Measurements from ENCODE around the gene SIAH2.
A peak's percentile ranks its signal among the peaks of the same experiment; 100 is the strongest.

Gene SIAH2

DNA sequence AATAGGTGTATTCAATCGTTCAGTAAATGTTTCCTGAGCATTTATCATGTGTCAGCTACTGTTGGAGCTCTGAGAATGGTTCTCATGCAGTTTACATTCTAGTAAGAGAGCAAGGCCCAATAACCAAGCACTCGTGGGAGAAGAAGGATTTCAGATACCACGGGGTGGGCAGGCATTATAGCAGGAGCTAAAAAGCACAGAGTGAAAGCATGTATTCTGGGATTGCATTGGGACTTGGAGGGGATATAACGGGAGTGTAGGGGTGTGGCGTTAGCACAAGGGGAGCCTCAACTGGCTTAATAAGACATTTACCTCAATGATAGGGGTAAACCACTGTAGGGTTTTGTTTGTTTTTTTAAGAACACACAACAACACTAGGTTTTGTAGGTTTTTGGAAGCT is 1.6 kb upstream of the SIAH2 start:
- Histone ChIP-seq H3K9ac (peak overlapping the region; percentile 92 to 98 (median 94); a peak in 13 of 22 replicates), H3K9me3 (replicated peaks in 1 of 11) (no peaks in the 10 kb centered on the region), H3K36me3 (peaks cover 0 to under 1% (median 0%) of the 10 kb centered on the region in 11 experiments; a peak in 2 of 22 replicates), H3K4me1 (peaks cover 18 to 47% (median 41%) of the 10 kb centered on the region in 10 experiments), H3K27ac (peak overlapping the region in 8 of 11 experiments; percentile 93 to 95 (median 94); a peak in 11 of 22 replicates), H3K27me3 (no peaks in the 10 kb centered on the region), H4K20me1 (peaks cover 14 to 32% (median 28%) of the 10 kb centered on the region in 11 experiments; a peak in 20 of 22 replicates), H3K4me2 (peak overlapping the region; percentile 69 to 90 (median 84)), H3K4me3 (peak overlapping the region in 9 of 10 experiments; percentile 74 to 99 (median 94); a peak in 12 of 20 replicates)
- no peak for TF ChIP-seq Cebpa-rat (IDR thresholded peaks at IDR 0.05)

GRCh38 chr3:150763841-150764483 is 993 bp upstream of the SIAH2 start:
- H3K27ac ChIP-seq, result peak overlapping the region; percentile 92 to 97 (median 94)
- H3K27me3 ChIP-seq, result no peaks in the 10 kb centered on the region
- H3K4me3 ChIP-seq, result peak overlapping the region; percentile 74 to 99 (median 90)

GRCh38 chr3:150762662-150763121 is 277 bp downstream of the SIAH2 start:
- H3K27me3 ChIP-seq, result no peaks in the 10 kb centered on the region
- H3K36me3 ChIP-seq, result peaks cover 0 to 19% (median 14%) of the 10 kb centered on the region in 11 experiments; a peak in 19 of 22 replicates
- H3K27ac ChIP-seq, result peak overlapping the region; percentile 92 to 97 (median 94)
- H3K4me1 ChIP-seq, result peaks cover 37 to 65% (median 57%) of the 10 kb centered on the region in 10 experiments
- no peak for TF ChIP-seq Cebpa-rat (IDR thresholded peaks at IDR 0.05)
- H3K4me2 ChIP-seq, result peak overlapping the region; percentile 86 to 99 (median 92)
- peak overlapping the region; percentile 74 to 99 (median 90) for H3K4me3 ChIP-seq
- peaks cover 14 to 51% (median 43%) of the 10 kb centered on the region in 11 experiments; a peak in 20 of 22 replicates for H4K20me1 ChIP-seq
- H3K9me3 ChIP-seq (replicated peaks in 1 of 11), result no peaks in the 10 kb centered on the region
- peak overlapping the region; percentile 92 to 98 (median 94) for H3K9ac ChIP-seq

More at GRCh38 chr3:150763841-150764483, 993 bp upstream of the SIAH2 start:
- H3K4me2 ChIP-seq, result peak overlapping the region; percentile 69 to 90 (median 84)
- peaks cover 0 to 7% (median 5%) of the 10 kb centered on the region in 11 experiments; a peak in 13 of 22 replicates for H3K36me3 ChIP-seq
- H3K9me3 ChIP-seq (replicated peaks in 1 of 11), result no peaks in the 10 kb centered on the region
- peaks cover 24 to 53% (median 47%) of the 10 kb centered on the region in 10 experiments for H3K4me1 ChIP-seq
- H3K9ac ChIP-seq, result peak overlapping the region; percentile 92 to 98 (median 94)
- TF ChIP-seq Cebpa-rat (IDR thresholded peaks at IDR 0.05), result no peak
- peaks cover 14 to 38% (median 34%) of the 10 kb centered on the region in 11 experiments; a peak in 20 of 22 replicates for H4K20me1 ChIP-seq

GRCh38 chr3:150761831-150762661 is 923 bp downstream of the SIAH2 start:
- TF ChIP-seq Cebpa-rat (IDR thresholded peaks at IDR 0.05), result no peak
- Histone ChIP-seq H4K20me1 (peaks cover 14 to 57% (median 48%) of the 10 kb centered on the region in 11 experiments; a peak in 20 of 22 replicates), H3K4me1 (peaks cover 39 to 72% (median 59%) of the 10 kb centered on the region in 10 experiments), H3K9me3 (replicated peaks in 1 of 11) (no peaks in the 10 kb centered on the region), H3K36me3 (peaks cover 0 to 26% (median 20%) of the 10 kb centered on the region in 11 experiments; a peak in 20 of 22 replicates), H3K27me3 (no peaks in the 10 kb centered on the region), H3K4me3 (peak overlapping the region; percentile 74 to 99 (median 90)), H3K9ac (peak overlapping the region; percentile 92 to 98 (median 94)), H3K4me2 (peak overlapping the region; percentile 86 to 99 (median 92)), H3K27ac (peak overlapping the region; percentile 92 to 97 (median 94))

DNA sequence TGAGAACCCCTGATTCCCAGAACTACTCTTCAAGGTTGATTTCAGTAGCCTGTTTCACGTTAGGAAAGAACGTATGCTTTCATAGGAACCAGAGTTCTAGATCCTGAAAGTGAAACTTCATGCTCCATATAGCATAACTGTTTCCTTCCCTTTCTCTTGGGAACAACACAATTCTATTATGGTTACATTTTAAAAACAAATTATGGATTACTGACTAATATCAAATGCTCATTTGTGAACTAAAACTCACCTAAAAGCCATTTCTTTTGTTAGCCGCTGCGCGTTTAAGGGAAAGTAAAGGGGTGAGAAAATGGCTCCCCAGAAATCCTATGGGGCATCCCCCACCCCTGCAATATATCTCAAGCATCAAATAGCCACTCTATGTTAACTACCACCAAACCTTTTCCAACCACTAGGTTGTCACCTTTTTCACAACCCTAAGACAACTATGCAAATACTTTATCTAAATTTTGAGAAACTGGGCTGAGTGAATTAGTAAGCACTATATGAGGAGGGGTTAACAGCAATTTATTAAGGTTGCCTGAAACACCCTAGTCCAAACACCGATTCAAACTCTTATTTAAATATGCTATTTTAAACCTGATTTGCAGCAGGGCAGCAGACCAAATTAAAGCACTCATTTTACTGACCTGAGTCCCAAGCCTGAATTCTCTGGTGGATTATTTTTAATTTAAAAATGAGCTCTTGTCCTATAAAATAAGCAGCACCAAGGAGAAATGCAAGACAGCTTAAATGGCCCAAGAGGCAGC is 2.4 kb downstream of the SIAH2 start:
- TF ChIP-seq Cebpa-rat (IDR thresholded peaks at IDR 0.05), result no peak
- Histone ChIP-seq H3K4me2 (peak overlapping the region; percentile 86 to 99 (median 92)), H4K20me1 (peaks cover 14 to 72% (median 53%) of the 10 kb centered on the region in 11 experiments; a peak in 20 of 22 replicates), H3K27me3 (no peaks in the 10 kb centered on the region), H3K9ac (peak overlapping the region; percentile 92 to 98 (median 94)), H3K36me3 (peaks cover 0 to 40% (median 34%) of the 10 kb centered on the region in 11 experiments; a peak in 20 of 22 replicates), H3K9me3 (replicated peaks in 1 of 11) (peaks cover 0 to 14% (median 0%) of the 10 kb centered on the region in 11 experiments; a peak in 4 of 22 replicates), H3K4me3 (peak overlapping the region; percentile 74 to 99 (median 90)), H3K4me1 (peaks cover 38 to 65% (median 52%) of the 10 kb centered on the region in 10 experiments), H3K27ac (peak overlapping the region; percentile 42 to 97 (median 94); a peak in 20 of 22 replicates)

- Histone ChIP-seq H3K4me1 (peaks cover 33 to 58% (median 47%) of the 10 kb centered on the region in 10 experiments), H3K9ac (peak overlapping the region; percentile 92 to 98 (median 94)), H4K20me1 (peaks cover 14 to 76% (median 53%) of the 10 kb centered on the region in 11 experiments; a peak in 20 of 22 replicates), H3K36me3 (peaks cover 0 to 47% (median 41%) of the 10 kb centered on the region in 11 experiments; a peak in 20 of 22 replicates), H3K9me3 (replicated peaks in 1 of 11) (peaks cover 0 to 16% (median 0%) of the 10 kb centered on the region in 11 experiments; a peak in 4 of 22 replicates), H3K4me2 (peak overlapping the region; percentile 86 to 99 (median 92)), H3K27ac (peak overlapping the region; percentile 42 to 97 (median 94); a peak in 20 of 22 replicates), H3K4me3 (peak overlapping the region; percentile 74 to 99 (median 90)), H3K27me3 (no peaks in the 10 kb centered on the region)
- no peak for TF ChIP-seq Cebpa-rat (IDR thresholded peaks at IDR 0.05)
These were observed 3.0 kb downstream of the SIAH2 start for GRCh38 chr3:150759947-150760346.

DNA sequence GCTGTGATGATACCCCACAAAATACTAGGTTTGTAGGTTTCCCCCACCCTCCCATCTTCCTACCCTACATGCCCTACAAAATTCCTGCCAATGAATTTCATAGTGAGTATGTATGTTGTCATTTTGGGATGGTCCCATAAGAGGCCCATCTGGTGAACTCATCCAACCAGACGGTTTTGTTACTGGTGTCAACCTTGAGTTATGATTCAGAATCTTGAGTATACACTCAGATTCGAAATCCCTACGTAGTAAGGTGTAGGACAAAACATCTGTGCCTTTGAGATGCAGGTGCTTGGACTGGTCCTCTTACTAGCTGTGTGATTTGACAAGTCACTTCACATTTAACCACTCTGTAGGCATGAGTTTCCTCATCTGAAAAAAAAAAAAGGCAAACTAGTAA is 3.6 kb downstream of the SIAH2 start:
- peaks cover 0 to 53% (median 44%) of the 10 kb centered on the region in 11 experiments; a peak in 21 of 22 replicates for H3K36me3 ChIP-seq
- H3K27me3 ChIP-seq, result no peaks in the 10 kb centered on the region
- peak overlapping the region; percentile 74 to 99 (median 90); a peak in 11 of 20 replicates for H3K4me3 ChIP-seq
- H3K4me2 ChIP-seq, result peak overlapping the region; percentile 86 to 99 (median 92)
- peaks cover 0 to 16% (median 0%) of the 10 kb centered on the region in 11 experiments; a peak in 4 of 22 replicates for H3K9me3 ChIP-seq (replicated peaks in 1 of 11)
- peaks cover 26 to 52% (median 41%) of the 10 kb centered on the region in 10 experiments for H3K4me1 ChIP-seq
- H4K20me1 ChIP-seq, result peaks cover 14 to 80% (median 54%) of the 10 kb centered on the region in 11 experiments; a peak in 20 of 22 replicates
- H3K9ac ChIP-seq, result peak overlapping the region in 9 of 11 experiments; percentile 92 to 98 (median 94); a peak in 13 of 22 replicates
- no peak for TF ChIP-seq Cebpa-rat (IDR thresholded peaks at IDR 0.05)
- H3K27ac ChIP-seq, result peak overlapping the region in 7 of 11 experiments; percentile 93 to 97 (median 94); a peak in 12 of 22 replicates

All from BLaER1 treated with 17β-estradiol and CSF1 and Interleukin-3, amounts not matched to agents 10 nM and 100 nM (cell line).